GM23338 (cell line): ENCODE data around the gene HYAL2. TPM values are rescaled to one million over a fixed set of nuclear protein-coding genes. Genes with fewer than 3 reads are reported as not detected.

Experiments
- ATAC-seq: fragments of 200-7000 bp; cut with Tn5 transposase; 3 replicates; pipeline ENCODE4 v1.9.1; 2020
- DNase-seq: peaks from one replicate; pipeline ENCODE4 v3.0.0-alpha.2; 2015; ENCODE audit warnings: low spot score
- H2AFZ ChIP-seq: fragments of 200-600 bp; sonication (generic); 2 replicates; pipeline ENCODE4 v1.8.0; 2016; ENCODE audit warnings: antibody characterized with exemption, mild to moderate bottlenecking, moderate library complexity
- H3F3A ChIP-seq: fragments of 200-600 bp; sonication (generic); replicated peaks from 2 replicates; pipeline ENCODE4 v1.8.0; 2017; ENCODE audit warnings: antibody characterized with exemption, mixed run types, low read depth
- H3K27ac ChIP-seq: fragments of 200-600 bp; sonication (generic); 2 replicates; pipeline ENCODE4 v1.6.1; 2016; ENCODE audit warnings: low read depth
- H3K27me3 ChIP-seq: fragments of 200-600 bp; sonication (generic); 2 replicates; pipeline ENCODE4 v1.8.0; 2016; ENCODE audit warnings: mild to moderate bottlenecking, mixed run types, moderate library complexity; ENCODE audit not compliant: insufficient read depth
- H3K36me3 ChIP-seq: fragments of 200-600 bp; sonication (generic); 2 replicates; pipeline ENCODE4 v1.8.0; 2016; ENCODE audit warnings: mild to moderate bottlenecking; ENCODE audit not compliant: insufficient read depth
- H3K4me1 ChIP-seq: fragments of 200-600 bp; sonication (generic); 2 replicates; pipeline ENCODE4 v1.8.0; 2016; ENCODE audit warnings: mild to moderate bottlenecking, moderate library complexity; ENCODE audit not compliant: insufficient read depth
- H3K4me2 ChIP-seq: fragments of 200-600 bp; sonication (generic); 2 replicates; pipeline ENCODE4 v1.7.1; 2017; ENCODE audit warnings: mixed run types
- H3K4me3 ChIP-seq: fragments of 200-600 bp; sonication (generic); 2 replicates; pipeline ENCODE4 v1.6.1; 2016; ENCODE audit warnings: mixed run types
- H3K79me2 ChIP-seq: fragments of 200-600 bp; sonication (generic); replicated peaks from 2 replicates; pipeline ENCODE4 v1.8.0; 2017; ENCODE audit warnings: mild to moderate bottlenecking; ENCODE audit not compliant: insufficient read depth
- H3K9me2 ChIP-seq: fragments of 200-600 bp; sonication (generic); 2 replicates; pipeline ENCODE4 v1.8.0; 2017; ENCODE audit not compliant: insufficient read depth
- H4K20me1 ChIP-seq: fragments of 200-600 bp; sonication (generic); replicated peaks from 2 replicates; pipeline ENCODE4 v1.8.0; 2017; ENCODE audit warnings: mild to moderate bottlenecking; ENCODE audit not compliant: insufficient read depth
- H3K27ac Mint-ChIP-seq: 2 replicates; pipeline ENCODE4 v1.8.0; 2020; ENCODE audit warnings: inconsistent platforms, mild to moderate bottlenecking, moderate library complexity, mixed read lengths
- H3K27me3 Mint-ChIP-seq: 3 replicates; pipeline ENCODE4 v1.8.0; 2022; ENCODE audit warnings: low read depth, mild to moderate bottlenecking, moderate library complexity, mixed read lengths, inconsistent platforms; ENCODE audit not compliant: insufficient read depth, poor library complexity
- H3K36me3 Mint-ChIP-seq: 3 replicates; pipeline ENCODE4 v1.8.0; 2021; ENCODE audit warnings: low read depth, mild to moderate bottlenecking, inconsistent platforms, moderate library complexity, mixed read lengths
- H3K4me1 Mint-ChIP-seq: 3 replicates; pipeline ENCODE4 v1.8.0; 2020; ENCODE audit warnings: mild to moderate bottlenecking, inconsistent platforms, mixed read lengths
- H3K4me3 Mint-ChIP-seq: 3 replicates; pipeline ENCODE4 v1.8.0; 2021; ENCODE audit warnings: moderate library complexity, mild to moderate bottlenecking, inconsistent platforms, mixed read lengths
- H3K9me3 Mint-ChIP-seq: 3 replicates; pipeline ENCODE4 v1.8.0; 2020; ENCODE audit warnings: moderate library complexity, mild to moderate bottlenecking, inconsistent platforms, mixed read lengths
- EZH2 ChIP-seq: fragments of 200-600 bp; sonication (generic); IDR thresholded peaks from one replicate; pipeline ENCODE4 v1.8.0; 2017; ENCODE audit warnings: antibody characterized with exemption, mild to moderate bottlenecking, low read depth; ENCODE audit not compliant: unreplicated experiment
- NANOG ChIP-seq: IDR thresholded peaks from 2 replicates; pipeline ENCODE4 v1.6.1; 2016; ENCODE audit warnings: antibody characterized with exemption, borderline replicate concordance
- ZNF114 ChIP-seq: fragments of 250-450 bp; sonication (Bioruptor Pico); IDR thresholded peaks from 2 replicates; pipeline ENCODE4 v1.5.0; 2020; ENCODE audit warnings: mild to moderate bottlenecking, moderate library complexity
- ZNF331 ChIP-seq: fragments of 250-450 bp; sonication (Bioruptor Pico); IDR thresholded peaks from 2 replicates; pipeline ENCODE4 v1.5.0; 2020; ENCODE audit warnings: low read depth, mild to moderate bottlenecking, moderate library complexity
- polyA plus RNA-seq: library from polyadenylated mRNA; unstranded; fragments of >200 nt; fragmentation: Nextera tagmentation; extraction: Ambion mirVana; gene quantifications from 2 replicates; pipeline ENCODE4 v1.2.1, GENCODE V29; 2016
- total RNA-seq: library from RNA; depleted of rRNA; stranded (reverse); fragments of >200 nt; shearing (Covaris generic); gene quantifications from 2 replicates; pipeline ENCODE4 v1.2.3, GENCODE V29; 2014
- TF ChIP-seq, protein P1 (sequence below): fragments of 250-450 bp; sonication (Bioruptor Pico); IDR thresholded peaks from 2 replicates; pipeline ENCODE4 v1.5.0; 2020; ENCODE audit warnings: mild to moderate bottlenecking, moderate library complexity
- TF ChIP-seq, protein P2 (sequence below): IDR thresholded peaks from one replicate; pipeline ENCODE4 v1.6.1; 2018; ENCODE audit warnings: antibody characterized with exemption; ENCODE audit not compliant: unreplicated experiment
- TF ChIP-seq, protein P3 (sequence below), 2 experiments: fragments of 200-600 bp in 1 of 2; sonication (generic) in 1 of 2; conservative IDR thresholded peaks; 2 replicates each; pipeline versions ENCODE4 v1.5.1 to v1.6.1; 2016 to 2017; ENCODE audit warnings: antibody characterized with exemption in 2 of 2, low read depth in 2 of 2, mild to moderate bottlenecking in 2 of 2, moderate library complexity in 1 of 2

HYAL2 gene
- total and polyA plus RNA-seq, 2 experiments from 2014 or later, result 28.9 to 74.3 TPM

DNA sequence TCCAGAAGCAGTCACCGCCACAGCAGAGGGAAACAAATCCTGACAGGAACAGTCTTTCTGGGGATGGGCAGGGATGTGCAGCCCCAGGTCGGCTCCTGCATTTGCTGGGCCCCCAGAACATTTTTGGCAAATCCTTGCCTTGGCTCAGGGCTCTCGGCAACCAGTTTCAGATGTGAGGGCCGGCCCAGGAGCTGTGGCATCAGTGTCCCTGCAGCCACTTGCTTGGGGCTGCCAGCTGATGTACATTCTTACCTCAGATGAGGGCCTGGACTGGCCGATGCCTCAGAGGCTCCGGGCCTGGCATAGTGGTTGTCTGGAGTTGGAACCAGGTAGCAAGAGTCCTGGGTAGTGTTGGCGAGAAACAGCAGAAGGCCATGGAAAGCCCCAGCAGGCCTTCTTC lies 32.3 kb upstream of the HYAL2 start:
- no peak overlapping the region for H3K4me2 ChIP-seq
- Mint-ChIP-seq H3K4me1 (peaks cover 31% of the 10 kb centered on the region), H3K36me3 (peaks cover 8% of the 10 kb centered on the region), H3K4me3 (no peak overlapping the region), H3K27ac (no peak overlapping the region), H3K9me3 (no peaks in the 10 kb centered on the region), H3K27me3 (peaks cover 11% of the 10 kb centered on the region)
- no peaks in the 10 kb centered on the region for H3F3A ChIP-seq
- TF ChIP-seq, protein P1, sequence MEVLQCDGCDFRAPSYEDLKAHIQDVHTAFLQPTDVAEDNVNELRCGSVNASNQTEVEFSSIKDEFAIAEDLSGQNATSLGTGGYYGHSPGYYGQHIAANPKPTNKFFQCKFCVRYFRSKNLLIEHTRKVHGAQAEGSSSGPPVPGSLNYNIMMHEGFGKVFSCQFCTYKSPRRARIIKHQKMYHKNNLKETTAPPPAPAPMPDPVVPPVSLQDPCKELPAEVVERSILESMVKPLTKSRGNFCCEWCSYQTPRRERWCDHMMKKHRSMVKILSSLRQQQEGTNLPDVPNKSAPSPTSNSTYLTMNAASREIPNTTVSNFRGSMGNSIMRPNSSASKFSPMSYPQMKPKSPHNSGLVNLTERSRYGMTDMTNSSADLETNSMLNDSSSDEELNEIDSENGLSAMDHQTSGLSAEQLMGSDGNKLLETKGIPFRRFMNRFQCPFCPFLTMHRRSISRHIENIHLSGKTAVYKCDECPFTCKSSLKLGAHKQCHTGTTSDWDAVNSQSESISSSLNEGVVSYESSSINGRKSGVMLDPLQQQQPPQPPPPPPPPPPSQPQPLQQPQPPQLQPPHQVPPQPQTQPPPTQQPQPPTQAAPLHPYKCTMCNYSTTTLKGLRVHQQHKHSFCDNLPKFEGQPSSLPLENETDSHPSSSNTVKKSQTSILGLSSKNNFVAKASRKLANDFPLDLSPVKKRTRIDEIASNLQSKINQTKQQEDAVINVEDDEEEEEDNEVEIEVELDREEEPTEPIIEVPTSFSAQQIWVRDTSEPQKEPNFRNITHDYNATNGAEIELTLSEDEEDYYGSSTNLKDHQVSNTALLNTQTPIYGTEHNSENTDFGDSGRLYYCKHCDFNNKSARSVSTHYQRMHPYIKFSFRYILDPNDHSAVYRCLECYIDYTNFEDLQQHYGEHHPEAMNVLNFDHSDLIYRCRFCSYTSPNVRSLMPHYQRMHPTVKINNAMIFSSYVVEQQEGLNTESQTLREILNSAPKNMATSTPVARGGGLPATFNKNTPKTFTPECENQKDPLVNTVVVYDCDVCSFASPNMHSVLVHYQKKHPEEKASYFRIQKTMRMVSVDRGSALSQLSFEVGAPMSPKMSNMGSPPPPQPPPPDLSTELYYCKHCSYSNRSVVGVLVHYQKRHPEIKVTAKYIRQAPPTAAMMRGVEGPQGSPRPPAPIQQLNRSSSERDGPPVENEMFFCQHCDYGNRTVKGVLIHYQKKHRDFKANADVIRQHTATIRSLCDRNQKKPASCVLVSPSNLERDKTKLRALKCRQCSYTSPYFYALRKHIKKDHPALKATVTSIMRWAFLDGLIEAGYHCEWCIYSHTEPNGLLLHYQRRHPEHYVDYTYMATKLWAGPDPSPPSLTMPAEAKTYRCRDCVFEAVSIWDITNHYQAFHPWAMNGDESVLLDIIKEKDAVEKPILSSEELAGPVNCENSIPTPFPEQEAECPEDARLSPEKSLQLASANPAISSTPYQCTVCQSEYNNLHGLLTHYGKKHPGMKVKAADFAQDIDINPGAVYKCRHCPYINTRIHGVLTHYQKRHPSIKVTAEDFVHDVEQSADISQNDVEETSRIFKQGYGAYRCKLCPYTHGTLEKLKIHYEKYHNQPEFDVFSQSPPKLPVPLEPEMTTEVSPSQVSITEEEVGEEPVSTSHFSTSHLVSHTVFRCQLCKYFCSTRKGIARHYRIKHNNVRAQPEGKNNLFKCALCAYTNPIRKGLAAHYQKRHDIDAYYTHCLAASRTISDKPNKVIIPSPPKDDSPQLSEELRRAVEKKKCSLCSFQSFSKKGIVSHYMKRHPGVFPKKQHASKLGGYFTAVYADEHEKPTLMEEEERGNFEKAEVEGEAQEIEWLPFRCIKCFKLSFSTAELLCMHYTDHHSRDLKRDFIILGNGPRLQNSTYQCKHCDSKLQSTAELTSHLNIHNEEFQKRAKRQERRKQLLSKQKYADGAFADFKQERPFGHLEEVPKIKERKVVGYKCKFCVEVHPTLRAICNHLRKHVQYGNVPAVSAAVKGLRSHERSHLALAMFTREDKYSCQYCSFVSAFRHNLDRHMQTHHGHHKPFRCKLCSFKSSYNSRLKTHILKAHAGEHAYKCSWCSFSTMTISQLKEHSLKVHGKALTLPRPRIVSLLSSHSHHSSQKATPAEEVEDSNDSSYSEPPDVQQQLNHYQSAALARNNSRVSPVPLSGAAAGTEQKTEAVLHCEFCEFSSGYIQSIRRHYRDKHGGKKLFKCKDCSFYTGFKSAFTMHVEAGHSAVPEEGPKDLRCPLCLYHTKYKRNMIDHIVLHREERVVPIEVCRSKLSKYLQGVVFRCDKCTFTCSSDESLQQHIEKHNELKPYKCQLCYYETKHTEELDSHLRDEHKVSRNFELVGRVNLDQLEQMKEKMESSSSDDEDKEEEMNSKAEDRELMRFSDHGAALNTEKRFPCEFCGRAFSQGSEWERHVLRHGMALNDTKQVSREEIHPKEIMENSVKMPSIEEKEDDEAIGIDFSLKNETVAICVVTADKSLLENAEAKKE, result no peak
- TF ChIP-seq, protein P2, sequence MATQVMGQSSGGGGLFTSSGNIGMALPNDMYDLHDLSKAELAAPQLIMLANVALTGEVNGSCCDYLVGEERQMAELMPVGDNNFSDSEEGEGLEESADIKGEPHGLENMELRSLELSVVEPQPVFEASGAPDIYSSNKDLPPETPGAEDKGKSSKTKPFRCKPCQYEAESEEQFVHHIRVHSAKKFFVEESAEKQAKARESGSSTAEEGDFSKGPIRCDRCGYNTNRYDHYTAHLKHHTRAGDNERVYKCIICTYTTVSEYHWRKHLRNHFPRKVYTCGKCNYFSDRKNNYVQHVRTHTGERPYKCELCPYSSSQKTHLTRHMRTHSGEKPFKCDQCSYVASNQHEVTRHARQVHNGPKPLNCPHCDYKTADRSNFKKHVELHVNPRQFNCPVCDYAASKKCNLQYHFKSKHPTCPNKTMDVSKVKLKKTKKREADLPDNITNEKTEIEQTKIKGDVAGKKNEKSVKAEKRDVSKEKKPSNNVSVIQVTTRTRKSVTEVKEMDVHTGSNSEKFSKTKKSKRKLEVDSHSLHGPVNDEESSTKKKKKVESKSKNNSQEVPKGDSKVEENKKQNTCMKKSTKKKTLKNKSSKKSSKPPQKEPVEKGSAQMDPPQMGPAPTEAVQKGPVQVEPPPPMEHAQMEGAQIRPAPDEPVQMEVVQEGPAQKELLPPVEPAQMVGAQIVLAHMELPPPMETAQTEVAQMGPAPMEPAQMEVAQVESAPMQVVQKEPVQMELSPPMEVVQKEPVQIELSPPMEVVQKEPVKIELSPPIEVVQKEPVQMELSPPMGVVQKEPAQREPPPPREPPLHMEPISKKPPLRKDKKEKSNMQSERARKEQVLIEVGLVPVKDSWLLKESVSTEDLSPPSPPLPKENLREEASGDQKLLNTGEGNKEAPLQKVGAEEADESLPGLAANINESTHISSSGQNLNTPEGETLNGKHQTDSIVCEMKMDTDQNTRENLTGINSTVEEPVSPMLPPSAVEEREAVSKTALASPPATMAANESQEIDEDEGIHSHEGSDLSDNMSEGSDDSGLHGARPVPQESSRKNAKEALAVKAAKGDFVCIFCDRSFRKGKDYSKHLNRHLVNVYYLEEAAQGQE, result no peak
- TF ChIP-seq ZNF114 (CRISPR knock-in tag) (no peak), NANOG (no peak), EZH2 (no peak), ZNF331 (CRISPR knock-in tag) (no peak)
- TF ChIP-seq, protein P3, sequence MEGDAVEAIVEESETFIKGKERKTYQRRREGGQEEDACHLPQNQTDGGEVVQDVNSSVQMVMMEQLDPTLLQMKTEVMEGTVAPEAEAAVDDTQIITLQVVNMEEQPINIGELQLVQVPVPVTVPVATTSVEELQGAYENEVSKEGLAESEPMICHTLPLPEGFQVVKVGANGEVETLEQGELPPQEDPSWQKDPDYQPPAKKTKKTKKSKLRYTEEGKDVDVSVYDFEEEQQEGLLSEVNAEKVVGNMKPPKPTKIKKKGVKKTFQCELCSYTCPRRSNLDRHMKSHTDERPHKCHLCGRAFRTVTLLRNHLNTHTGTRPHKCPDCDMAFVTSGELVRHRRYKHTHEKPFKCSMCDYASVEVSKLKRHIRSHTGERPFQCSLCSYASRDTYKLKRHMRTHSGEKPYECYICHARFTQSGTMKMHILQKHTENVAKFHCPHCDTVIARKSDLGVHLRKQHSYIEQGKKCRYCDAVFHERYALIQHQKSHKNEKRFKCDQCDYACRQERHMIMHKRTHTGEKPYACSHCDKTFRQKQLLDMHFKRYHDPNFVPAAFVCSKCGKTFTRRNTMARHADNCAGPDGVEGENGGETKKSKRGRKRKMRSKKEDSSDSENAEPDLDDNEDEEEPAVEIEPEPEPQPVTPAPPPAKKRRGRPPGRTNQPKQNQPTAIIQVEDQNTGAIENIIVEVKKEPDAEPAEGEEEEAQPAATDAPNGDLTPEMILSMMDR (conservative IDR thresholded peaks at IDR 0.05; ENCODE audit: low read depth in 2 of 2), result no peak
- no peak for ATAC-seq
- H3K4me3 ChIP-seq, result no peak overlapping the region
- no peaks in the 10 kb centered on the region for H3K27me3 ChIP-seq
- no peak overlapping the region for H2AFZ ChIP-seq
- peaks cover 21% of the 10 kb centered on the region for H3K79me2 ChIP-seq
- no peak for DNase-seq
- H3K4me1 ChIP-seq, result peaks cover 13% of the 10 kb centered on the region; the same call in 1 of the 2 replicates
- H3K27ac ChIP-seq, result no peak overlapping the region
- H3K36me3 ChIP-seq, result no peaks in the 10 kb centered on the region
- peaks cover 24% of the 10 kb centered on the region for H4K20me1 ChIP-seq
- H3K9me2 ChIP-seq, result no peaks in the 10 kb centered on the region
